ENCODE measurements around the gene GJC1. TPM values are rescaled to one million over a fixed set of nuclear protein-coding genes. Genes with fewer than 3 reads are reported as not detected.

Gene GJC1
- total and polyA plus RNA-seq, 2 experiments from 2014 or later, result 13.6 to 18.4 TPM

DNA sequence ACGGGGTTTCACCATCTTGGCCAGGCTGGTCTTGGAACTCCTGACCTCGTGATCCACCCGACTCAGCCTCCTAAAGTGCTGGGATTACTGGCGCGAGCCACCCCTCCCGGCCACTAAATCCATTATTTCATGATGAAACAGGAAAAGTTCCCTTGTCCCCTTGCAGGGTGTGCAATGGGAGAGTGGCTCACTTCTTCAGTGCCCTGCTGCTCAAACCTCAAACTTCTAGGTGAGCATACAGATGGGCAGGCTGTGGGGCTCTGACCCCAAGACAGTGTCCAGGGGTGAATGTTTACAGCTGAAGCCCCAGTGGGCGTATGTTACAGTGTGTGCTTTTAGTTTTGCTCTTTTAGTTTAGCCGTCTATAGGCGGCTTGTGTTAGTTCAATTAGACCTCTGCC is 34.7 kb downstream of the GJC1 start:
- H3K9ac ChIP-seq, result peak overlapping the region; percentile 65
- no peaks in the 10 kb centered on the region for H4K20me1 ChIP-seq (ENCODE audit: insufficient read depth)
- DNase-seq, result no peak
- peak overlapping the region; percentile 49 for H3K4me2 ChIP-seq (ENCODE audit: unreplicated experiment)
- H3K9me2 ChIP-seq (ENCODE audit: insufficient read depth), result no peaks in the 10 kb centered on the region
- peak overlapping the region; percentile 4; the same call in 1 of the 2 replicates for H2AFZ ChIP-seq
- peaks cover 9% of the 10 kb centered on the region; the same call in 1 of the 2 replicates for H3K36me3 ChIP-seq (ENCODE audit: low read depth)
- H3F3A ChIP-seq (ENCODE audit: insufficient read depth), result peaks cover 35% of the 10 kb centered on the region
- no peak overlapping the region for H3K4me3 ChIP-seq
- in situ Hi-C loops (cut with MboI), result no loop called here
- H3K27me3 ChIP-seq (replicated peaks; ENCODE audit: insufficient read depth), result no peaks in the 10 kb centered on the region
- 38 to 44% methylated on average over 9 of the region's 9 CpGs for WGBS, 2 experiments (ENCODE audit: low coverage in 1 of 2, low lambda C conversion rate in 2 of 2, missing lambda C conversion rate in 2 of 2)
- TF ChIP-seq EZH2 (IDR thresholded peaks at IDR 0.05; ENCODE audit: insufficient read depth, poor library complexity, severe bottlenecking), result no peak
- TF ChIP-seq EZH2phosphoT487 (IDR thresholded peaks at IDR 0.05; ENCODE audit: insufficient read depth, low read depth), result no peak
- H3K27ac ChIP-seq, result peak overlapping the region; percentile 90
- no peaks in the 10 kb centered on the region for H3K9me3 ChIP-seq (ENCODE audit: low read depth)
- H3K4me1 ChIP-seq (ENCODE audit: insufficient read depth), result peaks cover 28% of the 10 kb centered on the region
- H3K79me2 ChIP-seq (ENCODE audit: insufficient read depth), result peaks cover 10% of the 10 kb centered on the region

DNA sequence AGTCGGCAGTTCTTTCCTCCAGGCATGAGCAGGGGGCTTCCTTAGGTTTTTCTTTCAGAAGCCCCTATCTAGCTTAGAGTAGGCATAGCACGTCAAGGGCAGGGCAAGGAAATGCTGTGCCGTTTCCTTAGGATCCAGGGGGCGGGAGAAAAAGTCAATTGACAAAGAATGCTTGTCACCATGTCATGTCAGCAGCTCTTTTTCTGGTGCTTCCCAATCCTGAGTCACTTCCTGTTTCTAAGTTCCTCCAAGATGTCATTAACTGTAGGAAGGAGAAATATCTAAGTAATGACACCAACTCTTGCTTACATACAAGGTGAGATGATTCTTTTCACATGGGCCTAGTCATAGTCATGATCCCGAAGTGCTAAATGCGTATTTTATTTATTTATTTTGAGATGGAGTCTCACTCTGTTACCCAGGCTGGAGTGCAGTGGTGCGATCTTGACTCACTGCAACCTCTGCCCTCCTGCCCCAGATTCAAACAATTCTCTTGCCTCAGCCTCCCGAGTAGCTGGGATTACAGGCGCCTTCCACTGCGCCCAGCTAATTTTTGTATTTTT is 35.2 kb downstream of the GJC1 start:
- H2AFZ ChIP-seq, result peak overlapping the region; percentile 4; the same call in 1 of the 2 replicates
- no peak overlapping the region for H3K4me3 ChIP-seq
- no peaks in the 10 kb centered on the region for H3K27me3 ChIP-seq (replicated peaks; ENCODE audit: insufficient read depth)
- in situ Hi-C loops (cut with MboI), result no loop called here
- peak overlapping the region; percentile 65 for H3K9ac ChIP-seq
- H3K4me1 ChIP-seq (ENCODE audit: insufficient read depth), result peaks cover 28% of the 10 kb centered on the region
- H4K20me1 ChIP-seq (ENCODE audit: insufficient read depth), result no peaks in the 10 kb centered on the region
- H3K9me2 ChIP-seq (ENCODE audit: insufficient read depth), result no peaks in the 10 kb centered on the region
- peaks cover 35% of the 10 kb centered on the region for H3F3A ChIP-seq (ENCODE audit: insufficient read depth)
- peak; percentile 62; the same call in 1 of the 2 replicates for TF ChIP-seq EZH2phosphoT487 (IDR thresholded peaks at IDR 0.05; ENCODE audit: insufficient read depth, low read depth)
- no peak for TF ChIP-seq EZH2 (IDR thresholded peaks at IDR 0.05; ENCODE audit: insufficient read depth, poor library complexity, severe bottlenecking)
- H3K27ac ChIP-seq, result peak overlapping the region; percentile 90
- DNase-seq, result peak; percentile 96
- WGBS, 2 experiments (ENCODE audit: low coverage in 1 of 2, low lambda C conversion rate in 2 of 2, missing lambda C conversion rate in 2 of 2), result 5 to 9% methylated on average over 10 of the region's 10 CpGs
- peaks cover 5% of the 10 kb centered on the region for H3K79me2 ChIP-seq (ENCODE audit: insufficient read depth)
- H3K4me2 ChIP-seq (ENCODE audit: unreplicated experiment), result peak overlapping the region; percentile 49
- no peaks in the 10 kb centered on the region for H3K9me3 ChIP-seq (ENCODE audit: low read depth)
- H3K36me3 ChIP-seq (ENCODE audit: low read depth), result peaks cover 9% of the 10 kb centered on the region; the same call in 1 of the 2 replicates

DNA sequence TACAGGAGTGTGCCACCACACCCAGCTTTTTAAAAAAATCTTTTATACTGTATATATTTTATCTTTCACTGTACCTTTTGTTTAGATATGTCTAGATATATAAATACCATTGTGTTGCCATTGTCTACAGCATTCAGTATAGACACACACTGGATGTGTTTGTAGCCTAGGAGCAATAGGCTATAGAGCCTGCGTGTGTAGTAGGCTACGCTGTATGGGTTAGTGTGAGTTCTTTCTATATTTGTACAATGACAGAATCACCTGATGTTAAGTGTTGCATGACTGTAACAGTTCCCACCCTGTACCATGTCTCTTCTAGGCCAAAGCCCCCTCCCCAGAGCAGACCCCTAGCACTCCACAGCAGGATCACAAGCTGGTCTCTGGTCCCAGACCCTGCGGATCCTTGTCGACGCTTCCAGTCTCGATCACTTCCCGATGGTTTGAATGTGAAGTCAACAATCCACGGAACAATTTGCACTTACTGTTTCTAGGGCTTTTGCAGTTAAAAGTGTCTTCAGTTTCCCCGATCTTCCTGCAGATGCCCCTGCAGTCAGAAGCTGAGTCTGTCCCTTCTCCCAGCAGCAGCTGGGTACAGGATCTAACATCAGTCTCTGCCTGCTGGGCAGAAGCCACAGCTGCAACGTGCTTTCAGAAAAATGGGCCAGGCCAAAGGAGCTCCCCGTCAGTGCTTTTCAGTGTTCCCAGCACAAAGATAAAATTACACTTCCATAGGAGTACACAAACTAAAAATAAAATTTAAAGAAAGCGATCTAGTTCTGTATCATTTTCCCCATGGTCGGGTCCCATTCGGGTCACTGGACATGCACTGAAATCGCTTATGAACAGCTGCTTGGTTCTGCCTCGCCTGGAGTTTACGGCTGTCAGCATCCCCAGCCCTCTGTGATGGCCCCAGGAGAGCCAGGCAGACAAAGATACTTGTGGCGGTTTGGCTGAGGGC is 35.9 kb downstream of the GJC1 start:
- TF ChIP-seq EZH2phosphoT487 (IDR thresholded peaks at IDR 0.05; ENCODE audit: insufficient read depth, low read depth), result no peak
- TF ChIP-seq EZH2 (IDR thresholded peaks at IDR 0.05; ENCODE audit: insufficient read depth, poor library complexity, severe bottlenecking), result no peak
- Histone ChIP-seq H3K4me3 (no peak overlapping the region), H3K27ac (peak overlapping the region; percentile 90), H3K36me3 (ENCODE audit: low read depth) (peaks cover 9% of the 10 kb centered on the region; the same call in 1 of the 2 replicates), H3K4me1 (ENCODE audit: insufficient read depth) (peaks cover 28% of the 10 kb centered on the region), H3F3A (ENCODE audit: insufficient read depth) (peaks cover 35% of the 10 kb centered on the region), H3K4me2 (ENCODE audit: unreplicated experiment) (peak overlapping the region; percentile 46), H3K9ac (peak overlapping the region; percentile 48), H3K79me2 (ENCODE audit: insufficient read depth) (no peaks in the 10 kb centered on the region), H4K20me1 (ENCODE audit: insufficient read depth) (no peaks in the 10 kb centered on the region), H3K9me2 (ENCODE audit: insufficient read depth) (no peaks in the 10 kb centered on the region), H3K9me3 (ENCODE audit: low read depth) (no peaks in the 10 kb centered on the region), H3K27me3 (replicated peaks; ENCODE audit: insufficient read depth) (no peaks in the 10 kb centered on the region), H2AFZ (peak overlapping the region; percentile 4; the same call in 1 of the 2 replicates)
- 77 to 81% methylated on average over 18 of the region's 18 CpGs for WGBS, 2 experiments (ENCODE audit: low coverage in 1 of 2, low lambda C conversion rate in 2 of 2, missing lambda C conversion rate in 2 of 2)
- in situ Hi-C loops (cut with MboI), result no loop called here
- no peak for DNase-seq

DNA sequence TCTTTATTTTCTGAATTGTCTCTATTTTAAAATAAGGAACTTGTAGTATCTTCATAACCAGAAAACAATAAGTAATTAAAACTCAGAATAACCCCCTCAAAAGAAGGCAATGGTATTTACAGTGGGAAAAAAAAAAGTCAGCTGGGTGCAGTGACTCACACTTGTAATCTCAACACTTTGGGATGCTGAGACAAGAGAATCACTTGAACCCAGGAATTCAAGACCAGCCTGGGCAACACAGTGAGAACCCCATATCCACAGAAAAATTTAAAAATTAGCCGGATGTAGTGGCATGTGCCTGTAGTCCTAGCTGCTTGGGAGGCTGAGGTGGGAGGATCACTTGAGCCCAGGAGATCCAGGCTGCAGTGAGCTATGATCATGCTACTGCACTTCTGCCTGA is 37.8 kb downstream of the GJC1 start:
- WGBS, 2 experiments (ENCODE audit: low coverage in 1 of 2, low lambda C conversion rate in 2 of 2, missing lambda C conversion rate in 2 of 2), result 55% methylated on average over 1 of the region's 1 CpG
- TF ChIP-seq EZH2 (IDR thresholded peaks at IDR 0.05; ENCODE audit: insufficient read depth, poor library complexity, severe bottlenecking) (no peak), EZH2phosphoT487 (IDR thresholded peaks at IDR 0.05; ENCODE audit: insufficient read depth, low read depth) (no peak)
- H3K9me3 ChIP-seq (ENCODE audit: low read depth), result no peaks in the 10 kb centered on the region
- in situ Hi-C loops (cut with MboI), result no loop called here
- H2AFZ ChIP-seq, result no peak overlapping the region
- DNase-seq, result peak; percentile 56
- H3K4me2 ChIP-seq (ENCODE audit: unreplicated experiment), result no peak overlapping the region
- H3K27me3 ChIP-seq (replicated peaks; ENCODE audit: insufficient read depth), result no peaks in the 10 kb centered on the region
- H3K9ac ChIP-seq, result no peak overlapping the region
- H3K4me3 ChIP-seq, result no peak overlapping the region
- peaks cover 28% of the 10 kb centered on the region for H3K4me1 ChIP-seq (ENCODE audit: insufficient read depth)
- no peak overlapping the region; the same call in 1 of the 2 replicates for H3K27ac ChIP-seq
- H3K79me2 ChIP-seq (ENCODE audit: insufficient read depth), result no peaks in the 10 kb centered on the region
- H3F3A ChIP-seq (ENCODE audit: insufficient read depth), result peaks cover 22% of the 10 kb centered on the region
- peaks cover under 1% of the 10 kb centered on the region; the same call in 1 of the 2 replicates for H3K36me3 ChIP-seq (ENCODE audit: low read depth)
- no peaks in the 10 kb centered on the region for H3K9me2 ChIP-seq (ENCODE audit: insufficient read depth)
- H4K20me1 ChIP-seq (ENCODE audit: insufficient read depth), result no peaks in the 10 kb centered on the region

Measured in GM23248 (cell line).